ENCODE measurements around the gene DPF1. TPM values are rescaled to one million over a fixed set of nuclear protein-coding genes. Genes with fewer than 3 reads are reported as not detected.

Gene DPF1
- total and polyA plus RNA-seq, 4 donors = not detected

- TF ChIP-seq, protein P1, sequence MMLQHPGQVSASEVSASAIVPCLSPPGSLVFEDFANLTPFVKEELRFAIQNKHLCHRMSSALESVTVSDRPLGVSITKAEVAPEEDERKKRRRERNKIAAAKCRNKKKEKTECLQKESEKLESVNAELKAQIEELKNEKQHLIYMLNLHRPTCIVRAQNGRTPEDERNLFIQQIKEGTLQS (IDR thresholded peaks at IDR 0.05) = no peak
- no peak for TF ChIP-seq TAF1 (conservative IDR thresholded peaks at IDR 0.05)
- TF ChIP-seq NR2F2 (IDR thresholded peaks at IDR 0.05) = no peak
- no peak for TF ChIP-seq FOXA2 (IDR thresholded peaks at IDR 0.05)
- no peak for TF ChIP-seq MAX (IDR thresholded peaks at IDR 0.05)
- no peak for TF ChIP-seq EGR1 (IDR thresholded peaks at IDR 0.05; ENCODE audit: low read depth in 2 of 2)
- no peak for TF ChIP-seq SP1 (IDR thresholded peaks at IDR 0.05)
- TF ChIP-seq CTCF (IDR thresholded peaks at IDR 0.05; ENCODE audit: low read depth, low read length, missing input control) = no peak
- no peak for TF ChIP-seq HNF4A (conservative IDR thresholded peaks at IDR 0.05)
- no peak for TF ChIP-seq FOXA1 (IDR thresholded peaks at IDR 0.05)
- no peak for TF ChIP-seq YY1 (IDR thresholded peaks at IDR 0.05)
- TF ChIP-seq GABPA (IDR thresholded peaks at IDR 0.05 in 1 of 2, conservative IDR thresholded peaks at IDR 0.05 in 1 of 2) = no peak
- TF ChIP-seq ZBTB33 (IDR thresholded peaks at IDR 0.05) = no peak
- TF ChIP-seq JUND (IDR thresholded peaks at IDR 0.05) = no peak
- TF ChIP-seq RAD21 (IDR thresholded peaks at IDR 0.05) = no peak
- no peak for TF ChIP-seq HNF4G (IDR thresholded peaks at IDR 0.05)
- no peak for TF ChIP-seq REST (IDR thresholded peaks at IDR 0.05)
- TF ChIP-seq RXRA (IDR thresholded peaks at IDR 0.05) = no peak
- H3K4me3 ChIP-seq (ENCODE audit: low read depth in 1 of 3, low read length in 3 of 3) = no peak overlapping the region
- no peak overlapping the region for H3K27ac ChIP-seq (ENCODE audit: low read depth in 1 of 2, low read length in 2 of 2)
- H3K36me3 ChIP-seq (ENCODE audit: control insufficient read depth in 4 of 4, insufficient read depth in 3 of 4, low read depth in 1 of 4, low read length in 3 of 4) = peaks cover 0 to 6% (median 0%) of the 10 kb centered on the region in 4 donors
- WGBS = 2% methylated on average over 27 of the region's 27 CpGs
- H3K4me1 ChIP-seq (ENCODE audit: control insufficient read depth in 4 of 4, insufficient read depth in 4 of 4, low read length in 3 of 4) = peaks cover 0 to 3% (median 0%) of the 10 kb centered on the region in 4 donors
- H3K9ac ChIP-seq (ENCODE audit: low read depth in 1 of 2, low read length in 2 of 2) = no peak overlapping the region
- peaks cover 0 to 8% (median 0%) of the 10 kb centered on the region in 4 donors for H3K27me3 ChIP-seq (ENCODE audit: control insufficient read depth in 4 of 4, insufficient read depth in 4 of 4, low read length in 3 of 4)
- DNase-seq (ENCODE audit: low spot score) = no peak
- H3K9me3 ChIP-seq (ENCODE audit: control insufficient read depth in 4 of 4, low read length in 3 of 4) = no peaks in the 10 kb centered on the region
Observed at GRCh38 chr19:38211151-38211591, 12.9 kb downstream of the DPF1 start.

Measured in liver (tissue), 9 donors.